ENCODE results near the gene APIP.

- TF ChIP-seq CTCF (IDR thresholded peaks at IDR 0.05 in 4 of 5, conservative IDR thresholded peaks at IDR 0.05 in 1 of 5) (no peak), POLR2A (IDR thresholded peaks at IDR 0.05) (no peak)
These were observed 24.0 kb upstream of the APIP start for GRCh38 chr11:34940026-34940677.
